Lung (tissue), 12 donors: ENCODE data around the gene METRNL. TPM values are rescaled to one million over a fixed set of nuclear protein-coding genes. Genes with fewer than 3 reads are reported as not detected.

Experiments
- ATAC-seq: fragments of 200-7000 bp; cut with Tn5 transposase; one replicate; pipeline ENCODE4 v1.9.1; 2020; ENCODE audit warnings: moderate number of reproducible peaks; ENCODE audit not compliant: insufficient read depth, low FRiP score
- DNase-seq, 3 donors: peaks; one replicate each; pipeline ENCODE4 v3.0.0-alpha.2; 2013 to 2017
- H3K27ac ChIP-seq, 2 donors: one replicate each; pipeline ENCODE4 v1.5.1; 2013; ENCODE audit warnings: mild to moderate bottlenecking in 2 of 2, moderate library complexity in 2 of 2, control low read depth in 1 of 2, inconsistent platforms in 1 of 2, low read depth in 1 of 2, low read length in 1 of 2
- H3K27me3 ChIP-seq, 3 donors: one replicate each; pipeline ENCODE4 v1.5.1; 2013; ENCODE audit warnings: low read length in 2 of 3; ENCODE audit not compliant: control insufficient read depth in 3 of 3, insufficient read depth in 3 of 3
- H3K36me3 ChIP-seq, 4 donors: one replicate each; pipeline ENCODE4 v1.5.1; 2013; ENCODE audit warnings: low read length in 4 of 4, mild to moderate bottlenecking in 1 of 4, moderate library complexity in 1 of 4; ENCODE audit not compliant: control insufficient read depth in 4 of 4, insufficient read depth in 4 of 4
- H3K4me1 ChIP-seq, 5 donors: one replicate each; pipeline ENCODE4 v1.5.1; 2013; ENCODE audit warnings: low read length in 5 of 5, mild to moderate bottlenecking in 2 of 5, moderate library complexity in 1 of 5; ENCODE audit not compliant: control insufficient read depth in 5 of 5, insufficient read depth in 5 of 5
- H3K4me3 ChIP-seq: one replicate; pipeline ENCODE4 v1.5.1; 2013; ENCODE audit warnings: mild to moderate bottlenecking, control low read depth, moderate library complexity
- H3K9ac ChIP-seq, 2 donors: one replicate each; pipeline ENCODE4 v1.5.1; 2013; ENCODE audit warnings: low read length in 2 of 2, control low read depth in 1 of 2; ENCODE audit not compliant: insufficient read depth in 1 of 2
- H3K9me3 ChIP-seq, 4 donors: one replicate each; pipeline ENCODE4 v1.5.1; 2013; ENCODE audit warnings: low read length in 3 of 4, mild to moderate bottlenecking in 1 of 4, moderate library complexity in 1 of 4; ENCODE audit not compliant: control insufficient read depth in 4 of 4, insufficient read depth in 3 of 4
- CTCF ChIP-seq: IDR thresholded peaks from 2 replicates; pipeline ENCODE4 v1.5.1; 2012; ENCODE audit warnings: mild to moderate bottlenecking; ENCODE audit errors: control extremely low read depth, extremely low read depth
- WGBS, 2 donors: extraction: QIAGEN DNeasy Blood & Tissue Kit; methylation state at CpG; one replicate each; pipeline ENCODE4 v1.1.7; 2013; 5-methylcytosine and 5-hydroxymethylcytosine counted together
- polyA plus RNA-seq, 2 donors: library from polyadenylated mRNA; stranded (reverse); fragments of 200-250 nt; gene quantifications; one replicate each; pipeline ENCODE4 v1.2.1, GENCODE V29; 2013
- total RNA-seq, 2 donors: library from RNA; depleted of rRNA in 1 of 2; stranded (reverse); fragments of >200 nt in 1 of 2; gene quantifications; one replicate each; pipeline ENCODE4 v1.2.1, GENCODE V29; 2014 to 2021
- donor health status: control.
- donor health status: control.
- donor health status: Bipolar disorder and iron deficiency.
- donor health status: healthy.
- donor health status: DM: yes; HTN: yes; CAD: no.

The METRNL gene
- total and polyA plus RNA-seq, 4 donors = 48.2 to 181 (median 65.0) TPM

- H3K9me3 ChIP-seq = no peaks in the 10 kb centered on the region
- DNase-seq = peak in 1 of 3 donors; percentile 42
- H3K36me3 ChIP-seq = peaks cover 0 to 9% (median 0%) of the 10 kb centered on the region in 4 donors
- H3K4me1 ChIP-seq = peaks cover 0 to 31% (median 25%) of the 10 kb centered on the region in 5 donors
- no peak for TF ChIP-seq CTCF
- peaks cover 0 to 8% (median 0%) of the 10 kb centered on the region in 3 donors for H3K27me3 ChIP-seq
- 6 to 7% methylated on average over 51 to 91 of the region's 91 CpGs for WGBS, 2 donors
- peak overlapping the region; percentile 48 for H3K4me3 ChIP-seq
- no peak overlapping the region for H3K9ac ChIP-seq
- H3K27ac ChIP-seq = peak overlapping the region; percentile 80 to 85
- ATAC-seq = no peak
Measured at GRCh38 chr17:83080858-83081683, 1.7 kb downstream of the METRNL start.

GRCh38 chr17:83081684-83082201 lies 2.3 kb downstream of the METRNL start:
- no peak for TF ChIP-seq CTCF
- Histone ChIP-seq H3K27ac (peak overlapping the region; percentile 80 to 85), H3K9me3 (no peaks in the 10 kb centered on the region), H3K36me3 (peaks cover 0 to 12% (median 0%) of the 10 kb centered on the region in 4 donors), H3K27me3 (peaks cover 0 to 8% (median 0%) of the 10 kb centered on the region in 3 donors), H3K4me3 (peak overlapping the region; percentile 48), H3K4me1 (peaks cover 0 to 38% (median 25%) of the 10 kb centered on the region in 5 donors), H3K9ac (peak overlapping the region in 1 of 2 donors; percentile 38)
- ATAC-seq = no peak
- WGBS, 2 donors = 52 to 60% methylated on average over 23 of the region's 23 CpGs
- peak in 2 of 3 donors; percentile 46 to 49 for DNase-seq

GRCh38 chr17:83082424-83082823 lies 3.0 kb downstream of the METRNL start:
- no peak overlapping the region for H3K4me3 ChIP-seq
- no peak for TF ChIP-seq CTCF
- no peaks in the 10 kb centered on the region for H3K9me3 ChIP-seq
- DNase-seq (no peak), ATAC-seq (no peak)
- peak overlapping the region in 1 of 2 donors; percentile 80 for H3K27ac ChIP-seq
- H3K36me3 ChIP-seq = peaks cover 0 to 15% (median 0%) of the 10 kb centered on the region in 4 donors
- H3K9ac ChIP-seq = no peak overlapping the region
- H3K4me1 ChIP-seq = peaks cover 0 to 41% (median 28%) of the 10 kb centered on the region in 5 donors
- WGBS, 2 donors = 93 to 94% methylated on average over 8 of the region's 8 CpGs
- peaks cover 0 to 8% (median 0%) of the 10 kb centered on the region in 3 donors for H3K27me3 ChIP-seq
